ENCODE measurements around the gene ETV1. TPM values are rescaled to one million over a fixed set of nuclear protein-coding genes. Genes with fewer than 3 reads are reported as not detected.

ETV1 gene
- total and polyA plus RNA-seq, 4 donors, result 12.7 to 85.3 (median 45.1) TPM

GRCh38 chr7:14023342-14023741, 33.9 kb upstream of the ETV1 start:
- Histone ChIP-seq H3K4me3 (no peak overlapping the region), H3K4me1 (ENCODE audit: control insufficient read depth in 5 of 5, insufficient read depth in 5 of 5, low read length in 5 of 5) (no peaks in the 10 kb centered on the region), H3K9me3 (ENCODE audit: control insufficient read depth in 4 of 4, insufficient read depth in 3 of 4, low read length in 3 of 4) (no peaks in the 10 kb centered on the region), H3K27me3 (ENCODE audit: control insufficient read depth in 3 of 3, insufficient read depth in 3 of 3, low read length in 2 of 3) (no peaks in the 10 kb centered on the region), H3K27ac (ENCODE audit: low read depth in 1 of 2, low read length in 1 of 2) (no peak overlapping the region), H3K36me3 (ENCODE audit: control insufficient read depth in 4 of 4, insufficient read depth in 4 of 4, low read length in 4 of 4) (no peaks in the 10 kb centered on the region), H3K9ac (ENCODE audit: insufficient read depth in 1 of 2, low read length in 2 of 2) (no peak overlapping the region)
- 89 to 94% methylated on average over 4 of the region's 4 CpGs for WGBS, 2 donors
- DNase-seq (no peak), ATAC-seq (ENCODE audit: insufficient read depth, low FRiP score) (no peak)
- no peak for TF ChIP-seq CTCF (IDR thresholded peaks at IDR 0.05; ENCODE audit: control extremely low read depth, extremely low read depth)

- DNase-seq (no peak), ATAC-seq (ENCODE audit: insufficient read depth, low FRiP score) (no peak)
- H3K4me3 ChIP-seq, result no peak overlapping the region
- H3K9ac ChIP-seq (ENCODE audit: insufficient read depth in 1 of 2, low read length in 2 of 2), result no peak overlapping the region
- H3K36me3 ChIP-seq (ENCODE audit: control insufficient read depth in 4 of 4, insufficient read depth in 4 of 4, low read length in 4 of 4), result no peaks in the 10 kb centered on the region
- H3K9me3 ChIP-seq (ENCODE audit: control insufficient read depth in 4 of 4, insufficient read depth in 3 of 4, low read length in 3 of 4), result no peaks in the 10 kb centered on the region
- H3K27me3 ChIP-seq (ENCODE audit: control insufficient read depth in 3 of 3, insufficient read depth in 3 of 3, low read length in 2 of 3), result no peaks in the 10 kb centered on the region
- TF ChIP-seq CTCF (IDR thresholded peaks at IDR 0.05; ENCODE audit: control extremely low read depth, extremely low read depth), result no peak
- no peak overlapping the region for H3K27ac ChIP-seq (ENCODE audit: low read depth in 1 of 2, low read length in 1 of 2)
- no peaks in the 10 kb centered on the region for H3K4me1 ChIP-seq (ENCODE audit: control insufficient read depth in 5 of 5, insufficient read depth in 5 of 5, low read length in 5 of 5)
- 84 to 91% methylated on average over 3 of the region's 3 CpGs for WGBS, 2 donors
Measured at GRCh38 chr7:14021069-14021468, 31.6 kb upstream of the ETV1 start.

GRCh38 chr7:14020339-14020900, 31.0 kb upstream of the ETV1 start:
- ATAC-seq (ENCODE audit: insufficient read depth, low FRiP score), result no peak
- DNase-seq, result no peak
- no peaks in the 10 kb centered on the region for H3K27me3 ChIP-seq (ENCODE audit: control insufficient read depth in 3 of 3, insufficient read depth in 3 of 3, low read length in 2 of 3)
- no peaks in the 10 kb centered on the region for H3K4me1 ChIP-seq (ENCODE audit: control insufficient read depth in 5 of 5, insufficient read depth in 5 of 5, low read length in 5 of 5)
- 77 to 81% methylated on average over 2 of the region's 2 CpGs for WGBS, 2 donors
- no peak overlapping the region for H3K9ac ChIP-seq (ENCODE audit: insufficient read depth in 1 of 2, low read length in 2 of 2)
- no peak overlapping the region for H3K4me3 ChIP-seq
- no peak for TF ChIP-seq CTCF (IDR thresholded peaks at IDR 0.05; ENCODE audit: control extremely low read depth, extremely low read depth)
- no peaks in the 10 kb centered on the region for H3K36me3 ChIP-seq (ENCODE audit: control insufficient read depth in 4 of 4, insufficient read depth in 4 of 4, low read length in 4 of 4)
- H3K9me3 ChIP-seq (ENCODE audit: control insufficient read depth in 4 of 4, insufficient read depth in 3 of 4, low read length in 3 of 4), result no peaks in the 10 kb centered on the region
- H3K27ac ChIP-seq (ENCODE audit: low read depth in 1 of 2, low read length in 1 of 2), result no peak overlapping the region

- Histone ChIP-seq H3K9me3 (ENCODE audit: control insufficient read depth in 4 of 4, insufficient read depth in 3 of 4, low read length in 3 of 4) (no peaks in the 10 kb centered on the region), H3K36me3 (ENCODE audit: control insufficient read depth in 4 of 4, insufficient read depth in 4 of 4, low read length in 4 of 4) (no peaks in the 10 kb centered on the region), H3K4me1 (ENCODE audit: control insufficient read depth in 5 of 5, insufficient read depth in 5 of 5, low read length in 5 of 5) (no peaks in the 10 kb centered on the region), H3K4me3 (no peak overlapping the region), H3K27me3 (ENCODE audit: control insufficient read depth in 3 of 3, insufficient read depth in 3 of 3, low read length in 2 of 3) (no peaks in the 10 kb centered on the region), H3K27ac (ENCODE audit: low read depth in 1 of 2, low read length in 1 of 2) (no peak overlapping the region), H3K9ac (ENCODE audit: insufficient read depth in 1 of 2, low read length in 2 of 2) (no peak overlapping the region)
- TF ChIP-seq CTCF (IDR thresholded peaks at IDR 0.05; ENCODE audit: control extremely low read depth, extremely low read depth), result no peak
- WGBS, 2 donors, result 77 to 86% methylated on average over 5 of the region's 5 CpGs
- ATAC-seq (ENCODE audit: insufficient read depth, low FRiP score), result no peak
- no peak for DNase-seq
Measured at GRCh38 chr7:14018751-14019150, 29.3 kb upstream of the ETV1 start.
